Aorta (tissue), 5 donors: ENCODE measurements around the gene ERBB4. TPM values are rescaled to one million over a fixed set of nuclear protein-coding genes. Genes with fewer than 3 reads are reported as not detected.
A peak's percentile ranks its signal among the peaks of the same experiment; 100 is the strongest.

ENCODE experiments used
- ATAC-seq: fragments of 200-7000 bp; cut with Tn5 transposase; one replicate; pipeline ENCODE4 v1.9.1; 2022; ENCODE audit warnings: moderate library complexity; ENCODE audit not compliant: low FRiP score
- DNase-seq, 2 donors: peaks; one replicate each; pipeline ENCODE4 v3.0.0-alpha.2; 2020
- H3K27ac ChIP-seq, 2 donors: one replicate each; pipeline ENCODE4 v1.5.1; 2013; ENCODE audit warnings: low read length in 2 of 2, mild to moderate bottlenecking in 2 of 2, moderate library complexity in 2 of 2, control low read depth in 1 of 2, inconsistent platforms in 1 of 2, low read depth in 1 of 2
- H3K27me3 ChIP-seq, 2 donors: one replicate each; pipeline ENCODE4 v1.6.1; 2013; ENCODE audit warnings: control low read depth in 1 of 2, low read length in 1 of 2, mild to moderate bottlenecking in 1 of 2, moderate library complexity in 1 of 2; ENCODE audit not compliant: insufficient read depth in 2 of 2, control insufficient read depth in 1 of 2
- H3K36me3 ChIP-seq, 2 donors: one replicate each; pipeline ENCODE4 v1.6.1; 2013; ENCODE audit warnings: control low read depth in 1 of 2, low read length in 1 of 2, mild to moderate bottlenecking in 1 of 2; ENCODE audit not compliant: insufficient read depth in 2 of 2, control insufficient read depth in 1 of 2
- H3K4me1 ChIP-seq, 2 donors: one replicate each; pipeline ENCODE4 v1.6.1; 2013; ENCODE audit warnings: low read length in 2 of 2, control low read depth in 1 of 2, mild to moderate bottlenecking in 1 of 2, moderate library complexity in 1 of 2; ENCODE audit not compliant: insufficient read depth in 2 of 2, control insufficient read depth in 1 of 2
- H3K4me3 ChIP-seq, 2 donors: one replicate each; pipeline ENCODE4 v1.5.1; 2013; ENCODE audit warnings: low read length in 2 of 2, control low read depth in 1 of 2, mild to moderate bottlenecking in 1 of 2
- H3K9me3 ChIP-seq: one replicate; pipeline ENCODE4 v1.6.1; 2013; ENCODE audit warnings: mild to moderate bottlenecking, low read length; ENCODE audit not compliant: control insufficient read depth
- WGBS, 2 donors: extraction: QIAGEN DNeasy Blood & Tissue Kit; methylation state at CpG; one replicate each; pipeline ENCODE4 v1.1.7; 2013; 5-methylcytosine and 5-hydroxymethylcytosine counted together
- intact Hi-C, 2 donors: fragments of 100-400 bp; cut with DNase I; formaldehyde crosslinking; loops; one replicate each; pipeline versions ENCODE4 v1.14.2 to v1.15.0; 2022
- polyA plus RNA-seq, 2 donors: library from polyadenylated mRNA; stranded (reverse); fragments of 200-250 nt; gene quantifications; one replicate each; pipeline ENCODE4 v1.2.3, GENCODE V29; 2013
- total RNA-seq, 2 donors: library from RNA; stranded (reverse); fragmentation: NEBNext Ultra II Directional; extraction: Animal tissue kit (Norgen Biotek cat#: 25700); gene quantifications; one replicate each; pipeline ENCODE4 v1.2.1, GENCODE V29; 2021
- donor health status: healthy with polysubstance abuse.
- donor health status: Bipolar disorder and iron deficiency.
- donor health status: DM: no; HTN: no; CAD: no.
- donor health status: DM: no; HTN: no; CAD: no.
- donor health status: DM: yes; HTN: yes; CAD: no.

The ERBB4 gene
- total and polyA plus RNA-seq, 4 donors = 1.3 to 42.0 (median 15.0) TPM

GRCh38 chr2:212357606-212358005 lies 181.0 kb downstream of the ERBB4 start:
- 35 to 51% methylated on average over 5 of the region's 5 CpGs for WGBS, 2 donors
- H3K4me1 ChIP-seq = peaks cover 0 to 3% of the 10 kb centered on the region in 2 donors
- DNase-seq (no peak), ATAC-seq (no peak)
- H3K27ac ChIP-seq = peak overlapping the region in 1 of 2 donors; percentile 57
- H3K36me3 ChIP-seq = no peaks in the 10 kb centered on the region
- intact Hi-C loops = no loop called here
- H3K4me3 ChIP-seq = peak overlapping the region in 1 of 2 donors; percentile 32
- H3K9me3 ChIP-seq = no peaks in the 10 kb centered on the region
- no peaks in the 10 kb centered on the region for H3K27me3 ChIP-seq

DNA sequence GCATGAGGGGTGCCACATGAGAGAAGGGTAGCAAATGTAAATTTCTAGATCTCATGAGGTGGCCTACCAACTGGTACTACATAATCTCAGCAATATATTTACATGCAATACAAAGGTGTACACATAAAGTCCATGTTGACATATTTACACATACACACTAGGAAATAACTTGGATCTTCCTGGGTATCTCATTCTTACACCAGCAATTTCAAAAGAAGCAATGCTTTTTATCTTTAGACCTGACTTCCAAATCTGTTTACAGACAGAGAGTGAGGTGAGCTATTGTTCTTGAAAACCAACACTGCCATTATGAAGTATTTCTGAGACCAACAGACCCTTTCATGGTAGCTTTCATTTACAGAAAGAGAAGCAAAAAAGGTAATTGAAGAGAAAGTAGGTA lies 184.2 kb downstream of the ERBB4 start:
- H3K27ac ChIP-seq = no peak overlapping the region
- peaks cover 3 to 5% of the 10 kb centered on the region in 2 donors for H3K4me1 ChIP-seq
- DNase-seq (no peak), ATAC-seq (no peak)
- no peaks in the 10 kb centered on the region for H3K36me3 ChIP-seq
- no peak overlapping the region for H3K4me3 ChIP-seq
- intact Hi-C loops = no loop called here
- H3K27me3 ChIP-seq = no peaks in the 10 kb centered on the region
- H3K9me3 ChIP-seq = no peaks in the 10 kb centered on the region

GRCh38 chr2:212348501-212348900 lies 190.1 kb downstream of the ERBB4 start:
- 5 to 6% methylated on average over 4 of the region's 4 CpGs for WGBS, 2 donors
- Histone ChIP-seq H3K27me3 (no peaks in the 10 kb centered on the region), H3K36me3 (no peaks in the 10 kb centered on the region), H3K9me3 (no peaks in the 10 kb centered on the region), H3K4me3 (no peak overlapping the region), H3K4me1 (peaks cover 1 to 5% of the 10 kb centered on the region in 2 donors), H3K27ac (peak overlapping the region in 1 of 2 donors; percentile 87)
- ATAC-seq (no peak), DNase-seq (no peak)
- intact Hi-C loops = loop anchor here (10.0 kb wide), 2 partner anchors 186 to 324 kb away; partner anchors contain the start of gene ERBB4 (in 2 of the 2)

GRCh38 chr2:212346865-212347264 lies 191.7 kb downstream of the ERBB4 start:
- intact Hi-C loops = loop anchor here (10.0 kb wide), 2 partner anchors 188 to 322 kb away; partner anchors contain the start of gene ERBB4 (in 2 of the 2)
- WGBS, 2 donors = 1 to 4% methylated on average over 2 of the region's 2 CpGs
- DNase-seq (no peak), ATAC-seq (no peak)
- no peaks in the 10 kb centered on the region for H3K9me3 ChIP-seq
- H3K4me1 ChIP-seq = peaks cover 1 to 5% of the 10 kb centered on the region in 2 donors
- no peak overlapping the region for H3K4me3 ChIP-seq
- no peaks in the 10 kb centered on the region for H3K27me3 ChIP-seq
- H3K36me3 ChIP-seq = no peaks in the 10 kb centered on the region
- H3K27ac ChIP-seq = no peak overlapping the region

DNA sequence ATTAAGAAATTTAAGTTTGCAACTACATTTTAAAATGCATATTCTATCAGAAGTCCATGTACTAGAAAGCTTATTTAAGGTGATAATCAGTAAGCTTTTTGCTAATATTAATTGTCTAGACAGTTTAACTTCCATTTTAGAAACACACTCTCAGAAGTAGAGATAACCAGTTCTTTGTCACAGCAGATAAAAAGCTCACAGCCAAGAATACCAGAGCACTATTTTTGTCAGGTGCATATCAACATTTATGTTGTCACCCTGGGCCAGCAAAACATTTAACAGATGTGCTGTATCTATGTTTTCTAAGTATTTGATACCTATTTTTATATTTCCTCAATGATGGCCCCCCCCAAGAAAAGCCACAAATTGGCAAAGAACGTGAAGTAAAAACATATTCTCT lies 192.6 kb downstream of the ERBB4 start:
- no peak for DNase-seq
- intact Hi-C loops = loop anchor here (10.0 kb wide), 2 partner anchors 189 to 321 kb away; partner anchors contain the start of gene ERBB4 (in 2 of the 2)
- ATAC-seq = no peak
- H3K27ac ChIP-seq = no peak overlapping the region
- no peaks in the 10 kb centered on the region for H3K36me3 ChIP-seq
- no peak overlapping the region for H3K4me3 ChIP-seq
- 0 to 1% methylated on average over 1 of the region's 1 CpG for WGBS, 2 donors
- no peaks in the 10 kb centered on the region for H3K9me3 ChIP-seq
- H3K27me3 ChIP-seq = no peaks in the 10 kb centered on the region
- H3K4me1 ChIP-seq = peaks cover 1 to 4% of the 10 kb centered on the region in 2 donors

- intact Hi-C loops = loop anchor here (10.0 kb wide), 2 partner anchors 191 to 319 kb away; partner anchors contain the start of gene ERBB4 (in 2 of the 2)
- no peak for DNase-seq
- 89 to 90% methylated on average over 2 of the region's 2 CpGs for WGBS, 2 donors
These were observed 194.5 kb downstream of the ERBB4 start for GRCh38 chr2:212344131-212344530.

GRCh38 chr2:212343167-212343566 lies 195.4 kb downstream of the ERBB4 start:
- H3K36me3 ChIP-seq = no peaks in the 10 kb centered on the region
- intact Hi-C loops = loop anchor here (10.0 kb wide), 2 partner anchors 192 to 318 kb away; partner anchors contain the start of gene ERBB4 (in 2 of the 2)
- no peak overlapping the region for H3K4me3 ChIP-seq
- no peaks in the 10 kb centered on the region for H3K4me1 ChIP-seq
- DNase-seq = no peak
- H3K27me3 ChIP-seq = no peaks in the 10 kb centered on the region
- H3K27ac ChIP-seq = no peak overlapping the region
- no peaks in the 10 kb centered on the region for H3K9me3 ChIP-seq
- ATAC-seq = no peak
- 60 to 63% methylated on average over 2 of the region's 2 CpGs for WGBS, 2 donors

More at GRCh38 chr2:212344131-212344530, 194.5 kb downstream of the ERBB4 start:
- Histone ChIP-seq H3K27me3 (no peaks in the 10 kb centered on the region), H3K4me3 (no peak overlapping the region), H3K4me1 (no peaks in the 10 kb centered on the region), H3K27ac (no peak overlapping the region), H3K36me3 (no peaks in the 10 kb centered on the region), H3K9me3 (no peaks in the 10 kb centered on the region)
- no peak for ATAC-seq

DNA sequence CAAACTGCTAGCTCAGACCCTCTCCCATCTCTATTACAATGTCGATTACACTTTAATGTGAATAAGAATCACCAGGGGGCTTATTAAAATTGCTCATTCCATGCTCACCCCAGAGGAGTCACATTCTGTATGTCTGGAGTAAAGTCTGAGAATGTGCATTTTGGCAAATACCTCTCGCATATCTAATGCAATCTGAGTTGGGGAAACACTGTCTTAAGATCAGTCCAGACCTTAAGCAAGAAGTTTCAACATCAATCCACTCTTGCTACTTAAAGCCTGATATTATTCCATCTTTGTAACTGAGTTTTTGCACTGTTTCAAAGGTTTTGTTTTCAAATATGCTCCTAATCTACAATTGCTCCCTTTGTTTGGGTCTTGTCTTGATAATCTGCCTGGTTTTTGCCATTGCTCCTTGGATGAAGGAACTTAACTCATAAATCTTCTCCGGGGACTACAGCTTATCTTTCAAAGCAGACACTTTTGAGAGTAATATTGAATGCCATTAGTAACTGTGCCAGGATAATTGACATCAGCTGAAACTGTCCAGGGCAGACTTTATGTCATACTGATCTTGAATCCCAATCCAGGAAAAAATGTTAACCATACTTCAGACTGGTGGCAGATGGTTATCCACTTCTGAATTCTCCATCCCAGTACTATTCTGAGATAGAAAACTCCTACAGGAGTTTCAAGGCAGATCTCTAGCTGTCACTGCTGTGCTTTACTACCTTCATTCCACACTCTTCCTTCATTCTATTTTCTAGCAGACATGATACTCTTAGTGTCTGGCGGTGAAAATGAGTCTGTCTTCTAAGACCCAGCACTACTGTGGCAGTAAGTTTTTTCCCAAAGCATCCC lies 200.9 kb downstream of the ERBB4 start:
- ATAC-seq (no peak), DNase-seq (no peak)
- Histone ChIP-seq H3K27ac (no peak overlapping the region), H3K36me3 (no peaks in the 10 kb centered on the region), H3K9me3 (no peaks in the 10 kb centered on the region), H3K4me3 (no peak overlapping the region), H3K27me3 (no peaks in the 10 kb centered on the region), H3K4me1 (peaks cover 0 to 3% of the 10 kb centered on the region in 2 donors)
- intact Hi-C loops = no loop called here
- WGBS, 2 donors = 29 to 38% methylated on average over 4 of the region's 4 CpGs

DNA sequence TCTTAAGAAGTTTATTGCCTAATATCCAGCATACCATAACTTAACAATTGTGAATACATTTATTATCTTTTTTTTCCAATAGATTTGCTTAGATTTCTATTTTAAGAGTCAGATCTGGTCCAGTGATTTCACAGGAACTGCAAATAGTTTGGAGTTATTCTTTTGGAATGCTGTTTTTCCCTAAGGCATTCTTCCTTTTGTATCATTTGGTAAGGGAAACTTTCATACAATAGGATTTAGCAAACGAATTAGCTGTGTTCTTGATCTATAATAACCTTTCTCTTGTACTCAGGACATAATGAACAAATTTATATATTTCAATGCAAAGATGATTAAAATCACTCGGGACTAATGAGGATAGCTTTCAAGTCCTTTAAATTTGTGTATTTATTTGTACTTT lies 201.6 kb downstream of the ERBB4 start:
- H3K27ac ChIP-seq = no peak overlapping the region
- no peak for DNase-seq
- intact Hi-C loops = no loop called here
- no peaks in the 10 kb centered on the region for H3K9me3 ChIP-seq
- no peaks in the 10 kb centered on the region for H3K36me3 ChIP-seq
- peak overlapping the region in 1 of 2 donors; percentile 10 for H3K4me3 ChIP-seq
- peaks cover 0 to 3% of the 10 kb centered on the region in 2 donors for H3K4me1 ChIP-seq
- H3K27me3 ChIP-seq = no peaks in the 10 kb centered on the region
- no peak for ATAC-seq
- WGBS, 2 donors = 6 to 12% methylated on average over 2 of the region's 2 CpGs
